Fibroblast of lung (primary cell): Measurements from ENCODE around the gene CRELD2. TPM values are rescaled to one million over a fixed set of nuclear protein-coding genes. Genes with fewer than 3 reads are reported as not detected.

Source experiments
- DNase-seq, 2 donors: peaks; one replicate each; pipeline versions ENCODE4 v3.0.0 to v3.0.0-alpha.2; 2010; ENCODE audit warnings: low read depth in 2 of 2
- H2AFZ ChIP-seq: 2 replicates; pipeline ENCODE4 v1.5.1; 2012; ENCODE audit warnings: low read length, control low read depth, inconsistent platforms
- H3K27ac ChIP-seq: 2 replicates; pipeline ENCODE4 v1.5.1; 2011; ENCODE audit warnings: low read length, control low read depth; ENCODE audit not compliant: insufficient read depth
- H3K27me3 ChIP-seq: 2 replicates; pipeline ENCODE4 v1.5.1; 2011; ENCODE audit warnings: mild to moderate bottlenecking, low read length; ENCODE audit not compliant: control insufficient read depth, insufficient read depth
- H3K36me3 ChIP-seq: 2 replicates; pipeline ENCODE4 v1.5.1; 2011; ENCODE audit warnings: low read length; ENCODE audit not compliant: control insufficient read depth, insufficient read depth
- H3K4me1 ChIP-seq: 2 replicates; pipeline ENCODE4 v1.5.1; 2011; ENCODE audit warnings: low read length; ENCODE audit not compliant: control insufficient read depth, insufficient read depth; ENCODE audit errors: extremely low read depth
- H3K4me2 ChIP-seq: 2 replicates; pipeline ENCODE4 v1.5.1; 2011; ENCODE audit warnings: low read length, control low read depth; ENCODE audit not compliant: insufficient read depth; ENCODE audit errors: extremely low read depth
- H3K4me3 ChIP-seq, 4 experiments: fragments of 200-600 bp in 1 of 4; sonication (generic) in 1 of 4; replicated peaks in 1 of 4; 2 replicates each; pipeline ENCODE4 v1.5.1; 2011 to 2016; ENCODE audit warnings: low read length in 4 of 4, low read depth in 3 of 4, mild to moderate bottlenecking in 3 of 4, control low read depth in 2 of 4, inconsistent platforms in 1 of 4, mixed read lengths in 1 of 4; ENCODE audit not compliant: insufficient read depth in 1 of 4; ENCODE audit errors: control extremely low read depth in 1 of 4
- H3K79me2 ChIP-seq: 2 replicates; pipeline ENCODE4 v1.5.1; 2012; ENCODE audit warnings: mild to moderate bottlenecking, low read length, inconsistent platforms; ENCODE audit not compliant: control insufficient read depth, insufficient read depth
- H3K9ac ChIP-seq: 2 replicates; pipeline ENCODE4 v1.5.1; 2011; ENCODE audit warnings: mild to moderate bottlenecking, low read length, control low read depth; ENCODE audit not compliant: insufficient read depth
- H3K9me3 ChIP-seq: 2 replicates; pipeline ENCODE4 v1.5.1; 2012; ENCODE audit warnings: low read depth, low read length; ENCODE audit not compliant: control insufficient read depth, insufficient read depth
- H4K20me1 ChIP-seq: 2 replicates; pipeline ENCODE4 v1.5.1; 2011; ENCODE audit warnings: low read length; ENCODE audit not compliant: control insufficient read depth, insufficient read depth; ENCODE audit errors: extremely low read depth
- CTCF ChIP-seq, 2 donors: IDR thresholded peaks in 1 of 2; conservative IDR thresholded peaks in 1 of 2; 1 replicate in 1 of 2; 2 replicates in 1 of 2; pipeline ENCODE4 v1.5.1; 2011 to 2012; ENCODE audit warnings: low read length in 2 of 2, control low read depth in 1 of 2, inconsistent platforms in 1 of 2, low read depth in 1 of 2, mild to moderate bottlenecking in 1 of 2
- EZH2 ChIP-seq: IDR thresholded peaks from 2 replicates; pipeline ENCODE4 v1.5.1; 2012; ENCODE audit warnings: low read length, control low read depth, mild to moderate bottlenecking; ENCODE audit errors: missing control alignments
- polyA plus RNA-seq, 2 donors: library from polyadenylated mRNA; depleted of rRNA in 1 of 2; stranded (reverse) in 1 of 2; unstranded in 1 of 2; fragments of >200 nt; gene quantifications; 2 replicates each; pipeline ENCODE4 v1.2.1, GENCODE V29; 2011 to 2012; ENCODE audit warnings: missing spikeins in 1 of 2
- total RNA-seq: library from RNA; depleted of rRNA; stranded (reverse); fragments of >200 nt; gene quantifications from 2 replicates; pipeline ENCODE4 v1.2.1, GENCODE V29; 2014

Gene CRELD2
- total and polyA plus RNA-seq, 2 donors (not counting 1 experiment from before 2014, with no cell fraction given): 45.3 to 56.6 TPM

GRCh38 chr22:49942565-49943404 lies 24.4 kb downstream of the CRELD2 start:
- Histone ChIP-seq H3K9ac (no peak overlapping the region), H2AFZ (no peak overlapping the region), H3K4me3 (no peak overlapping the region), H3K4me2 (no peak overlapping the region), H3K4me1 (peaks cover under 1% of the 10 kb centered on the region), H3K27ac (no peak overlapping the region), H3K79me2 (no peaks in the 10 kb centered on the region), H3K27me3 (no peaks in the 10 kb centered on the region), H3K9me3 (no peaks in the 10 kb centered on the region), H3K36me3 (no peaks in the 10 kb centered on the region), H4K20me1 (no peaks in the 10 kb centered on the region)
- DNase-seq: no peak
- TF ChIP-seq CTCF (conservative IDR thresholded peaks at IDR 0.05 in 1 of 2, IDR thresholded peaks at IDR 0.05 in 1 of 2; ENCODE audit: low read depth in 1 of 2, low read length in 2 of 2) (no peak), EZH2 (no peak)

- no peak for DNase-seq
- no peak overlapping the region for H3K4me3 ChIP-seq
- H3K4me2 ChIP-seq: no peak overlapping the region
- no peak overlapping the region for H3K9ac ChIP-seq
- TF ChIP-seq CTCF (conservative IDR thresholded peaks at IDR 0.05 in 1 of 2, IDR thresholded peaks at IDR 0.05 in 1 of 2; ENCODE audit: low read depth in 1 of 2, low read length in 2 of 2) (no peak), EZH2 (no peak)
- H3K4me1 ChIP-seq: no peaks in the 10 kb centered on the region
- H3K79me2 ChIP-seq: no peaks in the 10 kb centered on the region
- no peak overlapping the region for H2AFZ ChIP-seq
- H3K27ac ChIP-seq: no peak overlapping the region
- H3K27me3 ChIP-seq: no peaks in the 10 kb centered on the region
- no peaks in the 10 kb centered on the region for H4K20me1 ChIP-seq
- no peaks in the 10 kb centered on the region for H3K9me3 ChIP-seq
- no peaks in the 10 kb centered on the region for H3K36me3 ChIP-seq
Measured at GRCh38 chr22:49943405-49943765, 25.0 kb downstream of the CRELD2 start.

- DNase-seq: no peak
- Histone ChIP-seq H4K20me1 (no peaks in the 10 kb centered on the region), H3K4me2 (no peak overlapping the region), H2AFZ (no peak overlapping the region), H3K27me3 (no peaks in the 10 kb centered on the region), H3K9me3 (no peaks in the 10 kb centered on the region), H3K36me3 (no peaks in the 10 kb centered on the region), H3K27ac (no peak overlapping the region), H3K4me1 (no peaks in the 10 kb centered on the region), H3K79me2 (no peaks in the 10 kb centered on the region), H3K4me3 (no peak overlapping the region), H3K9ac (no peak overlapping the region)
- TF ChIP-seq EZH2: no peak
- no peak for TF ChIP-seq CTCF (conservative IDR thresholded peaks at IDR 0.05 in 1 of 2, IDR thresholded peaks at IDR 0.05 in 1 of 2; ENCODE audit: low read depth in 1 of 2, low read length in 2 of 2)
Measured at GRCh38 chr22:49943771-49944398, 25.5 kb downstream of the CRELD2 start.
